Activated naive CD8-positive, alpha-beta T cell treated with anti-CD3 and anti-CD28 coated beads, Interleukin-2, amount 50 U/mL, for 16 hours (primary cell): ENCODE measurements around the gene ADARB1.

Source experiments
- DNase-seq: peaks from one replicate; pipeline ENCODE4 v3.0.0-alpha.2; 2020; ENCODE audit warnings: low read depth, low spot score

The ADARB1 gene

GRCh38 chr21:45074818-45075595 lies 627 bp downstream of the ADARB1 start:
- DNase-seq, result no peak

GRCh38 chr21:45075596-45076244 lies 1.3 kb downstream of the ADARB1 start:
- no peak for DNase-seq

- DNase-seq, result no peak
These were observed 1.9 kb downstream of the ADARB1 start for GRCh38 chr21:45076245-45076711.

GRCh38 chr21:45078371-45078770 lies 4.0 kb downstream of the ADARB1 start:
- DNase-seq, result no peak

- DNase-seq, result peak; percentile 44
These were observed 4.5 kb downstream of the ADARB1 start for GRCh38 chr21:45078877-45079281.

GRCh38 chr21:45079351-45079750 lies 5.0 kb downstream of the ADARB1 start:
- no peak for DNase-seq

GRCh38 chr21:45080232-45080631 lies 5.9 kb downstream of the ADARB1 start:
- DNase-seq, result no peak

- DNase-seq, result no peak
These were observed 6.4 kb downstream of the ADARB1 start for GRCh38 chr21:45080639-45081414.

- no peak for DNase-seq
These were observed 7.3 kb downstream of the ADARB1 start for GRCh38 chr21:45081636-45082035.

GRCh38 chr21:45082736-45083135 lies 8.4 kb downstream of the ADARB1 start:
- no peak for DNase-seq

- DNase-seq, result no peak
These were observed 9.7 kb downstream of the ADARB1 start for GRCh38 chr21:45084121-45084520.

- DNase-seq, result no peak
These were observed 10.6 kb downstream of the ADARB1 start for GRCh38 chr21:45084881-45085536.

- no peak for DNase-seq
These were observed 11.3 kb downstream of the ADARB1 start for GRCh38 chr21:45085700-45086099.

- no peak for DNase-seq
These were observed 12.1 kb downstream of the ADARB1 start for GRCh38 chr21:45086337-45086958.

GRCh38 chr21:45087022-45087823 lies 12.8 kb downstream of the ADARB1 start:
- DNase-seq, result no peak

GRCh38 chr21:45088116-45088515 lies 13.7 kb downstream of the ADARB1 start:
- no peak for DNase-seq

GRCh38 chr21:45088729-45089128 lies 14.3 kb downstream of the ADARB1 start:
- no peak for DNase-seq

GRCh38 chr21:45089964-45090363 lies 15.6 kb downstream of the ADARB1 start:
- no peak for DNase-seq

GRCh38 chr21:45090966-45091365 lies 16.6 kb downstream of the ADARB1 start:
- DNase-seq, result no peak

GRCh38 chr21:45091550-45092322 lies 17.4 kb downstream of the ADARB1 start:
- DNase-seq, result no peak
